HFFc6 (cell line): Measurements from ENCODE around the gene ELMOD1. TPM values are rescaled to one million over a fixed set of nuclear protein-coding genes. Genes with fewer than 3 reads are reported as not detected.
A peak's percentile ranks its signal among the peaks of the same experiment; 100 is the strongest.

Experiments used
- DNase-seq: peaks from one replicate; pipeline ENCODE4 v3.0.0-alpha.2; 2018
- H3K27ac Mint-ChIP-seq: 2 replicates; pipeline ENCODE4 v1.8.0; 2020; ENCODE audit warnings: mild to moderate bottlenecking, mixed read lengths
- H3K27me3 Mint-ChIP-seq: 2 replicates; pipeline ENCODE4 v1.8.0; 2021; ENCODE audit warnings: mild to moderate bottlenecking, moderate library complexity, mixed read lengths; ENCODE audit not compliant: insufficient read depth
- H3K36me3 Mint-ChIP-seq: 2 replicates; pipeline ENCODE4 v1.8.0; 2021; ENCODE audit warnings: low read depth, mixed read lengths
- H3K4me1 Mint-ChIP-seq: 2 replicates; pipeline ENCODE4 v1.8.0; 2020; ENCODE audit warnings: low read depth, mixed read lengths
- H3K4me3 Mint-ChIP-seq: 2 replicates; pipeline ENCODE4 v1.8.0; 2020; ENCODE audit warnings: mild to moderate bottlenecking, moderate library complexity, mixed read lengths
- H3K9me3 Mint-ChIP-seq: 2 replicates; pipeline ENCODE4 v1.8.0; 2020; ENCODE audit warnings: mild to moderate bottlenecking, mixed read lengths
- CTCF ChIP-seq: fragments of 200-600 bp; sonication (generic); IDR thresholded peaks from 2 replicates; pipeline ENCODE4 v1.5.0; 2021; ENCODE audit warnings: antibody characterized with exemption, mild to moderate bottlenecking
- total RNA-seq, 6 experiments: library from RNA; stranded (reverse); fragmentation: NEBNext Ultra II Directional; extraction: Animal tissue kit (Norgen Biotek cat#: 25700); gene quantifications; 2 replicates in 1 of 6; 3 replicates in 5 of 6; pipeline ENCODE4 v1.2.3, GENCODE V29; 2021

ELMOD1 gene
- total RNA-seq, 6 experiments from 2014 or later: 0.19 to 0.30 (median 0.24) TPM

GRCh38 chr11:107702723-107703122 lies 111.8 kb downstream of the ELMOD1 start:
- H3K36me3 Mint-ChIP-seq: no peaks in the 10 kb centered on the region
- DNase-seq: no peak
- H3K4me3 Mint-ChIP-seq: no peak overlapping the region
- H3K4me1 Mint-ChIP-seq: peaks cover 37% of the 10 kb centered on the region
- peaks cover 4% of the 10 kb centered on the region; the same call in 1 of the 2 replicates for H3K27me3 Mint-ChIP-seq
- H3K9me3 Mint-ChIP-seq: no peaks in the 10 kb centered on the region
- H3K27ac Mint-ChIP-seq: no peak overlapping the region
- no peak for TF ChIP-seq CTCF

GRCh38 chr11:107704451-107704850 lies 113.5 kb downstream of the ELMOD1 start:
- Mint-ChIP-seq H3K4me3 (peak overlapping the region; percentile 57), H3K9me3 (no peaks in the 10 kb centered on the region), H3K4me1 (peaks cover 37% of the 10 kb centered on the region), H3K27ac (peak overlapping the region; percentile 81), H3K27me3 (peaks cover 4% of the 10 kb centered on the region; the same call in 1 of the 2 replicates), H3K36me3 (no peaks in the 10 kb centered on the region)
- peak; percentile 77 for DNase-seq
- TF ChIP-seq CTCF: no peak

- peaks cover 4% of the 10 kb centered on the region for H3K27me3 Mint-ChIP-seq
- H3K4me1 Mint-ChIP-seq: peaks cover 37% of the 10 kb centered on the region
- H3K36me3 Mint-ChIP-seq: no peaks in the 10 kb centered on the region
- TF ChIP-seq CTCF: no peak
- H3K4me3 Mint-ChIP-seq: peak overlapping the region; percentile 57
- DNase-seq: peak; percentile 83
- no peaks in the 10 kb centered on the region for H3K9me3 Mint-ChIP-seq
- peak overlapping the region; percentile 81 for H3K27ac Mint-ChIP-seq
Observed at GRCh38 chr11:107705027-107705426, 114.1 kb downstream of the ELMOD1 start.

GRCh38 chr11:107706531-107706930 lies 115.6 kb downstream of the ELMOD1 start:
- Mint-ChIP-seq H3K4me1 (peaks cover 37% of the 10 kb centered on the region), H3K27me3 (peaks cover 9% of the 10 kb centered on the region), H3K27ac (no peak overlapping the region), H3K4me3 (no peak overlapping the region), H3K9me3 (no peaks in the 10 kb centered on the region), H3K36me3 (no peaks in the 10 kb centered on the region)
- DNase-seq: no peak
- no peak for TF ChIP-seq CTCF

- no peaks in the 10 kb centered on the region for H3K9me3 Mint-ChIP-seq
- no peak overlapping the region for H3K27ac Mint-ChIP-seq
- DNase-seq: no peak
- H3K4me3 Mint-ChIP-seq: no peak overlapping the region
- peaks cover 11% of the 10 kb centered on the region for H3K27me3 Mint-ChIP-seq
- TF ChIP-seq CTCF: no peak
- peaks cover 35% of the 10 kb centered on the region for H3K4me1 Mint-ChIP-seq
- no peaks in the 10 kb centered on the region for H3K36me3 Mint-ChIP-seq
Observed at GRCh38 chr11:107707215-107707671, 116.3 kb downstream of the ELMOD1 start.

GRCh38 chr11:107707807-107708206 lies 116.9 kb downstream of the ELMOD1 start:
- no peak for DNase-seq
- no peak for TF ChIP-seq CTCF
- H3K27ac Mint-ChIP-seq: no peak overlapping the region
- no peaks in the 10 kb centered on the region for H3K36me3 Mint-ChIP-seq
- no peaks in the 10 kb centered on the region for H3K9me3 Mint-ChIP-seq
- H3K27me3 Mint-ChIP-seq: peaks cover 14% of the 10 kb centered on the region
- H3K4me3 Mint-ChIP-seq: no peak overlapping the region
- H3K4me1 Mint-ChIP-seq: peaks cover 29% of the 10 kb centered on the region
